CD14-positive monocyte (primary cell): ENCODE results near the gene AAMP. TPM values are rescaled to one million over a fixed set of nuclear protein-coding genes. Genes with fewer than 3 reads are reported as not detected.

Experiments
- DNase-seq, 3 donors: peaks; one replicate each; pipeline ENCODE4 v3.0.0-alpha.2; 2011 to 2022
- H2AFZ ChIP-seq: 2 replicates; pipeline ENCODE4 v1.6.0; 2012; ENCODE audit warnings: mild to moderate bottlenecking, low read depth, low read length, inconsistent platforms; ENCODE audit not compliant: insufficient read depth, poor library complexity, severe bottlenecking
- H3K27ac ChIP-seq, 2 donors: 1 replicate in 1 of 2; 2 replicates in 1 of 2; pipeline ENCODE4 v1.5.1; 2012 to 2013; ENCODE audit warnings: low read length in 2 of 2, control low read depth in 1 of 2, inconsistent platforms in 1 of 2, low read depth in 1 of 2, mild to moderate bottlenecking in 1 of 2
- H3K27me3 ChIP-seq, 2 donors: one replicate each; pipeline versions ENCODE4 v1.6.0 to v1.6.1; 2011 to 2013; ENCODE audit warnings: low read length in 2 of 2; ENCODE audit not compliant: control insufficient read depth in 2 of 2, insufficient read depth in 2 of 2
- H3K36me3 ChIP-seq, 2 donors: replicated peaks in 1 of 2; 1 replicate in 1 of 2; 2 replicates in 1 of 2; pipeline versions ENCODE4 v1.5.1 to v1.6.1; 2012 to 2013; ENCODE audit warnings: low read length in 2 of 2, control low read depth in 1 of 2, inconsistent platforms in 1 of 2, mild to moderate bottlenecking in 1 of 2; ENCODE audit not compliant: insufficient read depth in 2 of 2, control insufficient read depth in 1 of 2
- H3K4me1 ChIP-seq, 2 donors: 1 replicate in 1 of 2; 2 replicates in 1 of 2; pipeline versions ENCODE4 v1.5.1 to v1.6.1; 2012 to 2013; ENCODE audit warnings: low read length in 2 of 2, control low read depth in 1 of 2, inconsistent platforms in 1 of 2, mild to moderate bottlenecking in 1 of 2, moderate library complexity in 1 of 2; ENCODE audit not compliant: insufficient read depth in 2 of 2, control insufficient read depth in 1 of 2
- H3K4me2 ChIP-seq: replicated peaks from 2 replicates; pipeline ENCODE3; 2012; ENCODE audit warnings: low read length, moderate library complexity, mild to moderate bottlenecking; ENCODE audit not compliant: poor library complexity, severe bottlenecking; ENCODE audit errors: extremely low read depth
- H3K4me3 ChIP-seq, 3 experiments: fragments of 200-600 bp in 1 of 3; sonication (generic) in 1 of 3; replicated peaks in 1 of 3; 1 replicate in 2 of 3; 2 replicates in 1 of 3; pipeline ENCODE4 v1.5.1; 2011 to 2013; ENCODE audit warnings: low read length in 3 of 3, mild to moderate bottlenecking in 3 of 3, control low read depth in 2 of 3, low read depth in 2 of 3, inconsistent platforms in 1 of 3, moderate library complexity in 1 of 3
- H3K79me2 ChIP-seq: 2 replicates; pipeline ENCODE4 v1.6.0; 2012; ENCODE audit warnings: mild to moderate bottlenecking, control low read depth, inconsistent platforms, low read length, moderate library complexity; ENCODE audit not compliant: insufficient read depth
- H3K9ac ChIP-seq: 2 replicates; pipeline ENCODE4 v1.6.0; 2017; ENCODE audit warnings: low read length, mild to moderate bottlenecking; ENCODE audit not compliant: insufficient read depth, poor library complexity, severe bottlenecking
- H3K9me3 ChIP-seq, 2 donors: replicated peaks in 1 of 2; 1 replicate in 1 of 2; 2 replicates in 1 of 2; pipeline versions ENCODE4 v1.5.1 to v1.6.1; 2012 to 2013; ENCODE audit warnings: low read length in 2 of 2, control low read depth in 1 of 2; ENCODE audit not compliant: control insufficient read depth in 1 of 2, insufficient read depth in 1 of 2
- H4K20me1 ChIP-seq: 2 replicates; pipeline ENCODE4 v1.6.0; 2012; ENCODE audit warnings: mild to moderate bottlenecking, low read length, control low read depth, moderate library complexity; ENCODE audit not compliant: insufficient read depth
- H3K27ac Mint-ChIP-seq, 7 donors: one replicate each; pipeline ENCODE4 v1.8.0; 2020; ENCODE audit warnings: mild to moderate bottlenecking in 7 of 7, mixed read lengths in 7 of 7, moderate library complexity in 6 of 7, inconsistent platforms in 2 of 7
- H3K27me3 Mint-ChIP-seq, 3 donors: one replicate each; pipeline ENCODE4 v1.8.0; 2021 to 2022; ENCODE audit warnings: low read depth in 3 of 3, mild to moderate bottlenecking in 3 of 3, mixed read lengths in 3 of 3, moderate library complexity in 3 of 3, inconsistent platforms in 1 of 3
- H3K36me3 Mint-ChIP-seq, 2 donors: one replicate each; pipeline ENCODE4 v1.8.0; 2020; ENCODE audit warnings: mixed read lengths in 2 of 2, inconsistent platforms in 1 of 2, mild to moderate bottlenecking in 1 of 2
- H3K4me1 Mint-ChIP-seq: one replicate; pipeline ENCODE4 v1.8.0; 2020; ENCODE audit warnings: mild to moderate bottlenecking, mixed read lengths
- H3K4me3 Mint-ChIP-seq, 2 donors: one replicate each; pipeline ENCODE4 v1.8.0; 2020; ENCODE audit warnings: mild to moderate bottlenecking in 2 of 2, mixed read lengths in 2 of 2, moderate library complexity in 1 of 2
- H3K9me3 Mint-ChIP-seq, 7 donors: one replicate each; pipeline ENCODE4 v1.8.0; 2020 to 2022; ENCODE audit warnings: mixed read lengths in 7 of 7, mild to moderate bottlenecking in 6 of 7, moderate library complexity in 6 of 7, inconsistent platforms in 2 of 7
- WGBS: methylation state at CpG from one replicate; pipeline ENCODE4 v1.1.5; 2013; ENCODE audit warnings: missing lambda C conversion rate; ENCODE audit not compliant: insufficient coverage; 5-methylcytosine and 5-hydroxymethylcytosine counted together
- intact Hi-C, 2 donors: fragments of 100-400 bp; cut with micrococcal nuclease; formaldehyde crosslinking; loops; one replicate each; pipeline versions ENCODE4 v1.15.0 to v1.15.1; 2023
- polyA plus RNA-seq, 3 donors: library from polyadenylated mRNA; depleted of rRNA in 1 of 3; unstranded in 2 of 3; stranded (reverse) in 1 of 3; fragments of 300-500 nt in 2 of 3; fragments of >200 nt in 1 of 3; fragmentation: Illumina TruSeq in 2 of 3; gene quantifications; 1 replicate in 2 of 3; 2 replicates in 1 of 3; pipeline ENCODE4 v1.2.3, GENCODE V29; 2012 to 2021
- TF ChIP-seq, protein P1 (sequence below): fragments of 200-600 bp; IDR thresholded peaks from one replicate; pipeline ENCODE4 v1.8.0; 2022; ENCODE audit warnings: antibody characterized with exemption, mild to moderate bottlenecking

Gene AAMP
- polyA plus RNA-seq, 3 donors, result 90.8 to 108 (median 98.7) TPM

DNA sequence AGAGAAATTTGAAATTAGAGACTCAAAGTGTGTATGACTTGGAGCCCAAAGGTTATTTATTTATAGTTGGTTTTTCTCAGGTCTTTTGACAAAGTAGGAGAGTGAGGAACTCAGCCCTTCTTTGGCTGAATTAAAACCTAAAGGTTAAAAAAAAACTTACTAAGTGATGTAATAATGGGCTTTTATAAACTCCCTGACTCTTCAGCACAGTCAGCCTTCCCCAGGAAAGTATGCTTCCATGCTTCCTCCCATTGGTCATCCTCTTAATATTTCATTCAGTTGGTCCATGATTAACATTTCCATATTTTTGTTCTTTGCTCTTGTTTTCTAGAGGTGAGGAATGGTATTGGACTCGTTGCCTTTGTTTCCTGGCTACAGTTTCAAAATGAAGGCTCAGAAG, 45.8 kb downstream of the AAMP start:
- H3K4me3 ChIP-seq, result no peak overlapping the region
- no peaks in the 10 kb centered on the region for H3K27me3 Mint-ChIP-seq
- H4K20me1 ChIP-seq, result peaks cover 100% of the 10 kb centered on the region
- H3K36me3 ChIP-seq, result peaks cover 57 to 88% of the 10 kb centered on the region in 2 donors
- H3K9me3 Mint-ChIP-seq, result no peaks in the 10 kb centered on the region
- WGBS, result no CpG with 5 or more reads among the region's 1 CpG
- no peaks in the 10 kb centered on the region for H3K27me3 ChIP-seq
- H3K27ac Mint-ChIP-seq, result peak overlapping the region in 5 of 7 donors; percentile 7 to 72 (median 22)
- intact Hi-C loops, result loop anchor here in 1 of 2 donors (5.0 kb wide), 1 partner anchor 38 kb away; the partner anchor contains the start of gene GPBAR1
- H3K9ac ChIP-seq, result no peak overlapping the region
- H3K36me3 Mint-ChIP-seq, result peaks cover 76 to 82% of the 10 kb centered on the region in 2 donors
- H3K4me3 Mint-ChIP-seq, result no peak overlapping the region
- H3K4me2 ChIP-seq, result no peak overlapping the region
- no peaks in the 10 kb centered on the region for H3K9me3 ChIP-seq
- peaks cover 93% of the 10 kb centered on the region for H3K4me1 Mint-ChIP-seq
- TF ChIP-seq, protein P1, sequence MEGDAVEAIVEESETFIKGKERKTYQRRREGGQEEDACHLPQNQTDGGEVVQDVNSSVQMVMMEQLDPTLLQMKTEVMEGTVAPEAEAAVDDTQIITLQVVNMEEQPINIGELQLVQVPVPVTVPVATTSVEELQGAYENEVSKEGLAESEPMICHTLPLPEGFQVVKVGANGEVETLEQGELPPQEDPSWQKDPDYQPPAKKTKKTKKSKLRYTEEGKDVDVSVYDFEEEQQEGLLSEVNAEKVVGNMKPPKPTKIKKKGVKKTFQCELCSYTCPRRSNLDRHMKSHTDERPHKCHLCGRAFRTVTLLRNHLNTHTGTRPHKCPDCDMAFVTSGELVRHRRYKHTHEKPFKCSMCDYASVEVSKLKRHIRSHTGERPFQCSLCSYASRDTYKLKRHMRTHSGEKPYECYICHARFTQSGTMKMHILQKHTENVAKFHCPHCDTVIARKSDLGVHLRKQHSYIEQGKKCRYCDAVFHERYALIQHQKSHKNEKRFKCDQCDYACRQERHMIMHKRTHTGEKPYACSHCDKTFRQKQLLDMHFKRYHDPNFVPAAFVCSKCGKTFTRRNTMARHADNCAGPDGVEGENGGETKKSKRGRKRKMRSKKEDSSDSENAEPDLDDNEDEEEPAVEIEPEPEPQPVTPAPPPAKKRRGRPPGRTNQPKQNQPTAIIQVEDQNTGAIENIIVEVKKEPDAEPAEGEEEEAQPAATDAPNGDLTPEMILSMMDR, result no peak
- H3K79me2 ChIP-seq, result peaks cover 88% of the 10 kb centered on the region
- H3K27ac ChIP-seq, result peak overlapping the region in 1 of 2 donors; percentile 73
- peaks cover 84 to 98% of the 10 kb centered on the region in 2 donors for H3K4me1 ChIP-seq
- no peak overlapping the region for H2AFZ ChIP-seq
- peak in 2 of 3 donors; percentile 26 to 71 for DNase-seq

DNA sequence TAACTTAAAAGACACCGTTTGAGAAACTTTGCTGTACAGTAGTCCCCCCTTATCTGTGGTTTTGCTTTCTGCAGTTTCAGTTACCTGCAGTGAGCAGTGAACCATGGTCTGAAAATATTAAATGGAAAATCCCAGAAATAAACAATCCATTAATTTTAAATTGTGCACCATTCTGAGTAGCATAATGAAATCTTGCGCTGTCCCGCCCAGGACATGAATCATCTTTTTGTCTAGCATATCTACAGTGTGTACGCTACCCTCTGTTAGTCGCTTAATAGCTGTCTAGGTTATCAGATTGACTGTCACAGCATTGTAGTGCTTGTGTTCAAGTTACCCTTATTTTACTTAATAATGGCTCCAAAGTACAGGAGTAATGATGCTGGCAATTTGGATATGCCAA, 46.9 kb downstream of the AAMP start:
- Histone ChIP-seq H2AFZ (no peak overlapping the region), H3K4me1 (peaks cover 82 to 98% of the 10 kb centered on the region in 2 donors), H3K79me2 (peaks cover 100% of the 10 kb centered on the region), H3K27ac (peak overlapping the region in 1 of 2 donors; percentile 73), H3K9me3 (no peaks in the 10 kb centered on the region), H3K9ac (no peak overlapping the region), H3K4me2 (peak overlapping the region; percentile 43), H3K36me3 (peaks cover 53 to 78% of the 10 kb centered on the region in 2 donors), H3K27me3 (no peaks in the 10 kb centered on the region), H3K4me3 (peak overlapping the region in 1 of 3 experiments; percentile 30), H4K20me1 (peaks cover 100% of the 10 kb centered on the region)
- intact Hi-C loops, result loop anchor here in 1 of 2 donors (5.0 kb wide), 1 partner anchor 39 kb away; the partner anchor contains the start of gene GPBAR1
- Mint-ChIP-seq H3K36me3 (peaks cover 68 to 73% of the 10 kb centered on the region in 2 donors), H3K27me3 (no peaks in the 10 kb centered on the region), H3K27ac (peak overlapping the region; percentile 6 to 80 (median 67)), H3K4me3 (no peak overlapping the region), H3K9me3 (no peaks in the 10 kb centered on the region), H3K4me1 (peaks cover 87% of the 10 kb centered on the region)
- 14% methylated on average over 1 of the region's 5 CpGs for WGBS
- TF ChIP-seq, protein P1, result no peak
- DNase-seq, result peak; percentile 21 to 51 (median 40)
